ENCODE data around the gene USP15. TPM values are rescaled to one million over a fixed set of nuclear protein-coding genes. Genes with fewer than 3 reads are reported as not detected.

Gene USP15
- total RNA-seq, 2 donors from 2014 or later: 41.1 to 49.7 TPM

GRCh38 chr12:62299617-62300016 lies 39.4 kb downstream of the USP15 start:
- no peak for DNase-seq (ENCODE audit: low spot score)
- Histone ChIP-seq H3K27ac (no peak overlapping the region), H3K27me3 (no peaks in the 10 kb centered on the region), H3K4me1 (peaks cover 0 to 9% of the 10 kb centered on the region in 2 donors), H3K9me3 (peaks cover 0 to 7% of the 10 kb centered on the region in 2 donors), H3K4me3 (no peak overlapping the region), H3K36me3 (peaks cover 49% of the 10 kb centered on the region)
- TF ChIP-seq CTCF (IDR thresholded peaks at IDR 0.05): no peak

GRCh38 chr12:62301080-62301798 lies 41.0 kb downstream of the USP15 start:
- H3K36me3 ChIP-seq: peaks cover 50% of the 10 kb centered on the region

GRCh38 chr12:62301799-62302133 lies 41.6 kb downstream of the USP15 start:
- no peak for TF ChIP-seq CTCF (IDR thresholded peaks at IDR 0.05)
- no peak for DNase-seq (ENCODE audit: low spot score)
- Histone ChIP-seq H3K27ac (no peak overlapping the region), H3K36me3 (peaks cover 46% of the 10 kb centered on the region), H3K9me3 (peaks cover 0 to 8% of the 10 kb centered on the region in 2 donors), H3K4me1 (peaks cover 0 to 9% of the 10 kb centered on the region in 2 donors), H3K4me3 (no peak overlapping the region), H3K27me3 (no peaks in the 10 kb centered on the region)

More at GRCh38 chr12:62301080-62301798, 41.0 kb downstream of the USP15 start:
- Histone ChIP-seq H3K27ac (no peak overlapping the region), H3K4me3 (no peak overlapping the region), H3K9me3 (peaks cover 0 to 8% of the 10 kb centered on the region in 2 donors), H3K4me1 (peaks cover 0 to 9% of the 10 kb centered on the region in 2 donors), H3K27me3 (no peaks in the 10 kb centered on the region)
- DNase-seq (ENCODE audit: low spot score): no peak
- TF ChIP-seq CTCF (IDR thresholded peaks at IDR 0.05): no peak

GRCh38 chr12:62304560-62304959 lies 44.4 kb downstream of the USP15 start:
- DNase-seq (ENCODE audit: low spot score): no peak
- Histone ChIP-seq H3K9me3 (peaks cover 0 to 8% of the 10 kb centered on the region in 2 donors), H3K36me3 (peaks cover 30% of the 10 kb centered on the region), H3K4me1 (peaks cover 0 to 7% of the 10 kb centered on the region in 2 donors), H3K27me3 (no peaks in the 10 kb centered on the region), H3K27ac (no peak overlapping the region), H3K4me3 (no peak overlapping the region)
- no peak for TF ChIP-seq CTCF (IDR thresholded peaks at IDR 0.05)

GRCh38 chr12:62305778-62306177 lies 45.6 kb downstream of the USP15 start:
- Histone ChIP-seq H3K9me3 (peaks cover 0 to 8% of the 10 kb centered on the region in 2 donors), H3K27me3 (no peaks in the 10 kb centered on the region), H3K27ac (no peak overlapping the region), H3K4me3 (no peak overlapping the region), H3K36me3 (peaks cover 30% of the 10 kb centered on the region), H3K4me1 (no peaks in the 10 kb centered on the region)
- TF ChIP-seq CTCF (IDR thresholded peaks at IDR 0.05): no peak
- DNase-seq (ENCODE audit: low spot score): no peak

Data from right atrium auricular region (tissue), 2 donors.